Measurements from ENCODE around the gene HDAC9.
A peak's percentile ranks its signal among the peaks of the same experiment; 100 is the strongest.

HDAC9 gene

GRCh38 chr7:18941207-18941606, 445.7 kb downstream of the HDAC9 start:
- no peak for DNase-seq
- Histone ChIP-seq H3K4me1 (ENCODE audit: control insufficient read depth, insufficient read depth, low read depth, low read length) (no peaks in the 10 kb centered on the region), H4K91ac (ENCODE audit: low read length) (no peak overlapping the region), H3K27me3 (ENCODE audit: control insufficient read depth in 1 of 2, insufficient read depth in 1 of 2, low read length in 2 of 2) (no peaks in the 10 kb centered on the region), H3K14ac (ENCODE audit: low read length in 2 of 2) (no peak overlapping the region), H3K23ac (ENCODE audit: low read length in 2 of 2) (no peak overlapping the region), H2AFZ (ENCODE audit: low read depth, low read length) (no peak overlapping the region), H3K9me3 (ENCODE audit: control insufficient read depth, low read length) (no peaks in the 10 kb centered on the region), H3K18ac (ENCODE audit: low read depth in 1 of 2, low read length in 2 of 2) (no peak overlapping the region), H3K27ac (ENCODE audit: low read length, poor library complexity, severe bottlenecking) (no peak overlapping the region), H3K79me1 (replicated peaks; ENCODE audit: low read length, poor library complexity, severe bottlenecking) (no peaks in the 10 kb centered on the region), H3K4me3 (ENCODE audit: insufficient read depth in 1 of 2, low read depth in 1 of 2, low read length in 2 of 2) (no peak overlapping the region), H2BK15ac (ENCODE audit: low read depth, poor library complexity, severe bottlenecking) (no peak overlapping the region), H4K8ac (ENCODE audit: low read length) (no peak overlapping the region), H3K36me3 (ENCODE audit: control insufficient read depth in 1 of 2, insufficient read depth in 2 of 2, low read depth in 1 of 2, low read length in 2 of 2) (no peaks in the 10 kb centered on the region), H3K9ac (ENCODE audit: low read length) (no peak overlapping the region), H2AK5ac (ENCODE audit: low read length, severe bottlenecking) (no peak overlapping the region), H2BK12ac (ENCODE audit: low read length in 2 of 2) (no peak overlapping the region), H3K4ac (ENCODE audit: low read depth in 1 of 2, low read length in 2 of 2) (no peak overlapping the region), H2BK120ac (ENCODE audit: low read depth, low read length) (no peak overlapping the region), H3K4me2 (ENCODE audit: low read length, poor library complexity, severe bottlenecking) (no peak overlapping the region), H2BK5ac (ENCODE audit: low read depth, low read length, poor library complexity, severe bottlenecking) (no peak overlapping the region)
- WGBS = 54% methylated on average over 2 of the region's 2 CpGs

- no peak for DNase-seq
- Histone ChIP-seq H2AK5ac (ENCODE audit: low read length, severe bottlenecking) (no peak overlapping the region), H3K23ac (ENCODE audit: low read length in 2 of 2) (no peak overlapping the region), H2BK12ac (ENCODE audit: low read length in 2 of 2) (no peak overlapping the region), H3K36me3 (ENCODE audit: control insufficient read depth in 1 of 2, insufficient read depth in 2 of 2, low read depth in 1 of 2, low read length in 2 of 2) (no peaks in the 10 kb centered on the region), H4K91ac (ENCODE audit: low read length) (no peak overlapping the region), H3K27me3 (ENCODE audit: control insufficient read depth in 1 of 2, insufficient read depth in 1 of 2, low read length in 2 of 2) (no peaks in the 10 kb centered on the region), H2BK120ac (ENCODE audit: low read depth, low read length) (no peak overlapping the region), H3K9ac (ENCODE audit: low read length) (no peak overlapping the region), H3K4ac (ENCODE audit: low read depth in 1 of 2, low read length in 2 of 2) (no peak overlapping the region), H3K4me3 (ENCODE audit: insufficient read depth in 1 of 2, low read depth in 1 of 2, low read length in 2 of 2) (no peak overlapping the region), H2BK15ac (ENCODE audit: low read depth, poor library complexity, severe bottlenecking) (no peak overlapping the region), H3K18ac (ENCODE audit: low read depth in 1 of 2, low read length in 2 of 2) (no peak overlapping the region), H3K27ac (ENCODE audit: low read length, poor library complexity, severe bottlenecking) (no peak overlapping the region), H3K9me3 (ENCODE audit: control insufficient read depth, low read length) (no peaks in the 10 kb centered on the region), H3K79me1 (replicated peaks; ENCODE audit: low read length, poor library complexity, severe bottlenecking) (no peaks in the 10 kb centered on the region), H4K8ac (ENCODE audit: low read length) (no peak overlapping the region), H2BK5ac (ENCODE audit: low read depth, low read length, poor library complexity, severe bottlenecking) (no peak overlapping the region), H3K4me2 (ENCODE audit: low read length, poor library complexity, severe bottlenecking) (no peak overlapping the region), H2AFZ (ENCODE audit: low read depth, low read length) (no peak overlapping the region), H3K14ac (ENCODE audit: low read length in 2 of 2) (no peak overlapping the region), H3K4me1 (ENCODE audit: control insufficient read depth, insufficient read depth, low read depth, low read length) (no peaks in the 10 kb centered on the region)
- WGBS = 61% methylated on average over 1 of the region's 1 CpG
Measured at GRCh38 chr7:18948521-18948920, 453.0 kb downstream of the HDAC9 start.

- Histone ChIP-seq H2AFZ (ENCODE audit: low read depth, low read length) (no peak overlapping the region), H4K8ac (ENCODE audit: low read length) (no peak overlapping the region)
- DNase-seq = no peak
Measured at GRCh38 chr7:18952846-18953245, 457.3 kb downstream of the HDAC9 start.

GRCh38 chr7:18958627-18959026, 463.1 kb downstream of the HDAC9 start:
- peak; percentile 63 for DNase-seq
- H3K4me2 ChIP-seq (ENCODE audit: low read length, poor library complexity, severe bottlenecking) = no peak overlapping the region
- H2BK5ac ChIP-seq (ENCODE audit: low read depth, low read length, poor library complexity, severe bottlenecking) = no peak overlapping the region

More at GRCh38 chr7:18952846-18953245, 457.3 kb downstream of the HDAC9 start:
- no peak overlapping the region for H3K4me2 ChIP-seq (ENCODE audit: low read length, poor library complexity, severe bottlenecking)
- H3K4me3 ChIP-seq (ENCODE audit: insufficient read depth in 1 of 2, low read depth in 1 of 2, low read length in 2 of 2) = no peak overlapping the region
- 83% methylated on average over 2 of the region's 4 CpGs for WGBS
- H3K23ac ChIP-seq (ENCODE audit: low read length in 2 of 2) = no peak overlapping the region
- no peaks in the 10 kb centered on the region for H3K36me3 ChIP-seq (ENCODE audit: control insufficient read depth in 1 of 2, insufficient read depth in 2 of 2, low read depth in 1 of 2, low read length in 2 of 2)
- H2BK15ac ChIP-seq (ENCODE audit: low read depth, poor library complexity, severe bottlenecking) = no peak overlapping the region
- no peak overlapping the region for H2BK12ac ChIP-seq (ENCODE audit: low read length in 2 of 2)
- no peak overlapping the region for H3K9ac ChIP-seq (ENCODE audit: low read length)
- H3K79me1 ChIP-seq (replicated peaks; ENCODE audit: low read length, poor library complexity, severe bottlenecking) = no peaks in the 10 kb centered on the region
- H3K27me3 ChIP-seq (ENCODE audit: control insufficient read depth in 1 of 2, insufficient read depth in 1 of 2, low read length in 2 of 2) = no peaks in the 10 kb centered on the region
- no peak overlapping the region for H2BK5ac ChIP-seq (ENCODE audit: low read depth, low read length, poor library complexity, severe bottlenecking)
- H3K4me1 ChIP-seq (ENCODE audit: control insufficient read depth, insufficient read depth, low read depth, low read length) = no peaks in the 10 kb centered on the region
- H2AK5ac ChIP-seq (ENCODE audit: low read length, severe bottlenecking) = no peak overlapping the region
- no peak overlapping the region for H3K14ac ChIP-seq (ENCODE audit: low read length in 2 of 2)
- no peak overlapping the region for H2BK120ac ChIP-seq (ENCODE audit: low read depth, low read length)
- no peak overlapping the region for H3K4ac ChIP-seq (ENCODE audit: low read depth in 1 of 2, low read length in 2 of 2)
- no peak overlapping the region for H3K27ac ChIP-seq (ENCODE audit: low read length, poor library complexity, severe bottlenecking)
- H3K18ac ChIP-seq (ENCODE audit: low read depth in 1 of 2, low read length in 2 of 2) = no peak overlapping the region
- H4K91ac ChIP-seq (ENCODE audit: low read length) = no peak overlapping the region
- no peaks in the 10 kb centered on the region for H3K9me3 ChIP-seq (ENCODE audit: control insufficient read depth, low read length)

More at GRCh38 chr7:18958627-18959026, 463.1 kb downstream of the HDAC9 start:
- H3K18ac ChIP-seq (ENCODE audit: low read depth in 1 of 2, low read length in 2 of 2) = no peak overlapping the region
- H2BK12ac ChIP-seq (ENCODE audit: low read length in 2 of 2) = no peak overlapping the region
- H3K9me3 ChIP-seq (ENCODE audit: control insufficient read depth, low read length) = no peaks in the 10 kb centered on the region
- no peaks in the 10 kb centered on the region for H3K4me1 ChIP-seq (ENCODE audit: control insufficient read depth, insufficient read depth, low read depth, low read length)
- H3K36me3 ChIP-seq (ENCODE audit: control insufficient read depth in 1 of 2, insufficient read depth in 2 of 2, low read depth in 1 of 2, low read length in 2 of 2) = no peaks in the 10 kb centered on the region
- WGBS = 28% methylated on average over 4 of the region's 4 CpGs
- no peak overlapping the region for H4K91ac ChIP-seq (ENCODE audit: low read length)
- H3K14ac ChIP-seq (ENCODE audit: low read length in 2 of 2) = no peak overlapping the region
- H2BK120ac ChIP-seq (ENCODE audit: low read depth, low read length) = no peak overlapping the region
- H2BK15ac ChIP-seq (ENCODE audit: low read depth, poor library complexity, severe bottlenecking) = no peak overlapping the region
- no peak overlapping the region for H2AK5ac ChIP-seq (ENCODE audit: low read length, severe bottlenecking)
- no peak overlapping the region for H3K4ac ChIP-seq (ENCODE audit: low read depth in 1 of 2, low read length in 2 of 2)
- no peak overlapping the region for H3K23ac ChIP-seq (ENCODE audit: low read length in 2 of 2)
- no peaks in the 10 kb centered on the region for H3K27me3 ChIP-seq (ENCODE audit: control insufficient read depth in 1 of 2, insufficient read depth in 1 of 2, low read length in 2 of 2)
- H3K9ac ChIP-seq (ENCODE audit: low read length) = no peak overlapping the region
- H3K79me1 ChIP-seq (replicated peaks; ENCODE audit: low read length, poor library complexity, severe bottlenecking) = no peaks in the 10 kb centered on the region
- no peak overlapping the region for H4K8ac ChIP-seq (ENCODE audit: low read length)
- no peak overlapping the region for H3K4me3 ChIP-seq (ENCODE audit: insufficient read depth in 1 of 2, low read depth in 1 of 2, low read length in 2 of 2)
- H2AFZ ChIP-seq (ENCODE audit: low read depth, low read length) = no peak overlapping the region
- no peak overlapping the region for H3K27ac ChIP-seq (ENCODE audit: low read length, poor library complexity, severe bottlenecking)
